ENCODE results near the gene SRP14. TPM values are rescaled to one million over a fixed set of nuclear protein-coding genes. Genes with fewer than 3 reads are reported as not detected.

SRP14 gene
- total and polyA plus RNA-seq, 9 of the 15 experiments (the other 6 are each of a cell fraction or from before 2014, with no cell fraction given), result 161 to 1,097 (median 402) TPM

DNA sequence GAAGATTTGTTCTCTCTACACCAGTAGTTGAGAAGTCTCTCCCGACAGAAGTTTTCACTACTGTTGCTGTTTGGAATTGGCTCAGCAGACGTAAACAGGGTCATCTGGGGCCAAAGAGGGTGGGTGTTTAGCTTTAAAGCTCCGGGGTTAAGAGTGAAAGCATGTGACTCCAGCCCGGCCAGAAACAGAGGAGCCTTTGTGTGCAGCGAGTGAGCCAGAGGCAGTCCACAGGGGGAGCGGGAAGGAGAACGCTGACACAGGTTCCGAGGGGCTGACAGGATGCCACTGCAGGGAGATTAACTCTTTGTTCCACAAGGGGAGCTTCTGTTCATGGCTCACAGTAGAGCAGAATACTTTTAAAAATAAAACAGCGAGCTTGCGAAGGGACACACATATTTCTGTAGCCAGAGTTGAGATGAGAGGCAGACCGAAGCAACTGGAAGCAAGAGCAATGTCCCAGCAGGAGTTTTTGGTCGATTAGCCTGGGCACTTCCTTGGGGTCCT lies 42.8 kb upstream of the SRP14 start (continued):
- TF ChIP-seq PHF20 (IDR thresholded peaks at IDR 0.05; ENCODE audit: partially characterized antibody), result no peak
- no peak for TF ChIP-seq POLR2G (IDR thresholded peaks at IDR 0.05; ENCODE audit: low read depth, low read length)
- TF ChIP-seq HDAC2 (IDR thresholded peaks at IDR 0.05), result no peak
- TF ChIP-seq NCOR1 (IDR thresholded peaks at IDR 0.05), result no peak
- TF ChIP-seq, protein P1, sequence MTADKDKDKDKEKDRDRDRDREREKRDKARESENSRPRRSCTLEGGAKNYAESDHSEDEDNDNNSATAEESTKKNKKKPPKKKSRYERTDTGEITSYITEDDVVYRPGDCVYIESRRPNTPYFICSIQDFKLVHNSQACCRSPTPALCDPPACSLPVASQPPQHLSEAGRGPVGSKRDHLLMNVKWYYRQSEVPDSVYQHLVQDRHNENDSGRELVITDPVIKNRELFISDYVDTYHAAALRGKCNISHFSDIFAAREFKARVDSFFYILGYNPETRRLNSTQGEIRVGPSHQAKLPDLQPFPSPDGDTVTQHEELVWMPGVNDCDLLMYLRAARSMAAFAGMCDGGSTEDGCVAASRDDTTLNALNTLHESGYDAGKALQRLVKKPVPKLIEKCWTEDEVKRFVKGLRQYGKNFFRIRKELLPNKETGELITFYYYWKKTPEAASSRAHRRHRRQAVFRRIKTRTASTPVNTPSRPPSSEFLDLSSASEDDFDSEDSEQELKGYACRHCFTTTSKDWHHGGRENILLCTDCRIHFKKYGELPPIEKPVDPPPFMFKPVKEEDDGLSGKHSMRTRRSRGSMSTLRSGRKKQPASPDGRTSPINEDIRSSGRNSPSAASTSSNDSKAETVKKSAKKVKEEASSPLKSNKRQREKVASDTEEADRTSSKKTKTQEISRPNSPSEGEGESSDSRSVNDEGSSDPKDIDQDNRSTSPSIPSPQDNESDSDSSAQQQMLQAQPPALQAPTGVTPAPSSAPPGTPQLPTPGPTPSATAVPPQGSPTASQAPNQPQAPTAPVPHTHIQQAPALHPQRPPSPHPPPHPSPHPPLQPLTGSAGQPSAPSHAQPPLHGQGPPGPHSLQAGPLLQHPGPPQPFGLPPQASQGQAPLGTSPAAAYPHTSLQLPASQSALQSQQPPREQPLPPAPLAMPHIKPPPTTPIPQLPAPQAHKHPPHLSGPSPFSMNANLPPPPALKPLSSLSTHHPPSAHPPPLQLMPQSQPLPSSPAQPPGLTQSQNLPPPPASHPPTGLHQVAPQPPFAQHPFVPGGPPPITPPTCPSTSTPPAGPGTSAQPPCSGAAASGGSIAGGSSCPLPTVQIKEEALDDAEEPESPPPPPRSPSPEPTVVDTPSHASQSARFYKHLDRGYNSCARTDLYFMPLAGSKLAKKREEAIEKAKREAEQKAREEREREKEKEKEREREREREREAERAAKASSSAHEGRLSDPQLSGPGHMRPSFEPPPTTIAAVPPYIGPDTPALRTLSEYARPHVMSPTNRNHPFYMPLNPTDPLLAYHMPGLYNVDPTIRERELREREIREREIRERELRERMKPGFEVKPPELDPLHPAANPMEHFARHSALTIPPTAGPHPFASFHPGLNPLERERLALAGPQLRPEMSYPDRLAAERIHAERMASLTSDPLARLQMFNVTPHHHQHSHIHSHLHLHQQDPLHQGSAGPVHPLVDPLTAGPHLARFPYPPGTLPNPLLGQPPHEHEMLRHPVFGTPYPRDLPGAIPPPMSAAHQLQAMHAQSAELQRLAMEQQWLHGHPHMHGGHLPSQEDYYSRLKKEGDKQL (CRISPR knock-in tag; IDR thresholded peaks at IDR 0.05; ENCODE audit: borderline replicate concordance), result no peak
- peak in 1 of 2 experiments; percentile 8; a peak in 1 of 4 replicates for TF ChIP-seq RCOR1 (IDR thresholded peaks at IDR 0.05; ENCODE audit: borderline replicate concordance in 1 of 2, low read depth in 2 of 2, low read length in 2 of 2)
- no peak for TF ChIP-seq HDAC8 (tag; IDR thresholded peaks at IDR 0.05)
- TF ChIP-seq, protein P2, sequence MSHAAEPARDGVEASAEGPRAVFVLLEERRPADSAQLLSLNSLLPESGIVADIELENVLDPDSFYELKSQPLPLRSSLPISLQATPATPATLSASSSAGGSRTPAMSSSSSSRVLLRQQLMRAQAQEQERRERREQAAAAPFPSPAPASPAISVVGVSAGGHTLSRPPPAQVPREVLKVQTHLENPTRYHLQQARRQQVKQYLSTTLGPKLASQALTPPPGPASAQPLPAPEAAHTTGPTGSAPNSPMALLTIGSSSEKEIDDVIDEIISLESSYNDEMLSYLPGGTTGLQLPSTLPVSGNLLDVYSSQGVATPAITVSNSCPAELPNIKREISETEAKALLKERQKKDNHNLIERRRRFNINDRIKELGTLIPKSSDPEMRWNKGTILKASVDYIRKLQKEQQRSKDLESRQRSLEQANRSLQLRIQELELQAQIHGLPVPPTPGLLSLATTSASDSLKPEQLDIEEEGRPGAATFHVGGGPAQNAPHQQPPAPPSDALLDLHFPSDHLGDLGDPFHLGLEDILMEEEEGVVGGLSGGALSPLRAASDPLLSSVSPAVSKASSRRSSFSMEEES (CRISPR knock-in tag; IDR thresholded peaks at IDR 0.05), result peak; percentile 17; the same call in 1 of the 2 replicates
- no peak for TF ChIP-seq IFI16 (CRISPR knock-in tag; IDR thresholded peaks at IDR 0.05)
- 0 out of 2 replicates have a peak, but pooled peaks have one; percentile 40 for TF ChIP-seq NR2C1 (IDR thresholded peaks at IDR 0.05)
- TF ChIP-seq NR2C1 (tag; IDR thresholded peaks at IDR 0.05), result peak; percentile 61; the same call in 1 of the 2 replicates

Measured in K562 (cell line).